Kidney epithelial cell (primary cell): ENCODE data around the gene GORAB. TPM values are rescaled to one million over a fixed set of nuclear protein-coding genes. Genes with fewer than 3 reads are reported as not detected.

Experiments
- DNase-seq: peaks from one replicate; pipeline ENCODE4 v3.0.0-alpha.2; 2010; ENCODE audit warnings: low read depth
- H3K27me3 ChIP-seq: 2 replicates; pipeline ENCODE4 v1.6.0; 2011; ENCODE audit warnings: low read length; ENCODE audit not compliant: control insufficient read depth, insufficient read depth
- H3K36me3 ChIP-seq: 2 replicates; pipeline ENCODE4 v1.5.1; 2011; ENCODE audit warnings: low read length; ENCODE audit not compliant: control insufficient read depth, insufficient read depth
- H3K4me3 ChIP-seq: 2 replicates; pipeline ENCODE4 v1.5.1; 2011; ENCODE audit warnings: low read depth, mild to moderate bottlenecking, control low read depth, low read length
- total RNA-seq: library from RNA; depleted of rRNA; stranded (reverse); fragments of >200 nt; gene quantifications from 2 replicates; pipeline ENCODE4 v1.2.3, GENCODE V29; 2015
- TF ChIP-seq, protein P1 (sequence below): IDR thresholded peaks from 2 replicates; pipeline ENCODE4 v1.5.1; 2011; ENCODE audit warnings: mild to moderate bottlenecking, moderate library complexity, low read length, control low read depth, inconsistent platforms; ENCODE audit not compliant: insufficient read depth, poor library complexity, severe bottlenecking

The GORAB gene
- total RNA-seq, 1 donor from 2014 or later, result 10.5 TPM

DNA sequence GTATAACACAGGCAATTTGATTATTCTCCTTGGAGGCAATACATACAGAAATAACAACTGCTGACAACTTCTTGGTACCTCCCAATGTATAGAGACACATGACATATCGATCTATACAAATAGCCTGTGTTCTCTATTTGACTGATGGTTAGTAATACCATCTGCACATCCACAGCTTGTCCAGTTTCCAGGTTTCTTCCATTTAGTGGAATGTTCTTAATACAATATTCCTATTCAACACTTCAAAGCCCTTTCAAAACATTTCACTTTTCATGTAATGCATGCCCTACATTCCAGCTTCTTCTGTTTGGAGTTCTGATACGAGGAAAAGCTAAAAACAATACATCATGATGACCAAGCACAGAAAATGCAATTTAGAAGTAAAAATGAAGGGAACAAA is 37.0 kb upstream of the GORAB start:
- no peak overlapping the region for H3K4me3 ChIP-seq
- TF ChIP-seq, protein P1, sequence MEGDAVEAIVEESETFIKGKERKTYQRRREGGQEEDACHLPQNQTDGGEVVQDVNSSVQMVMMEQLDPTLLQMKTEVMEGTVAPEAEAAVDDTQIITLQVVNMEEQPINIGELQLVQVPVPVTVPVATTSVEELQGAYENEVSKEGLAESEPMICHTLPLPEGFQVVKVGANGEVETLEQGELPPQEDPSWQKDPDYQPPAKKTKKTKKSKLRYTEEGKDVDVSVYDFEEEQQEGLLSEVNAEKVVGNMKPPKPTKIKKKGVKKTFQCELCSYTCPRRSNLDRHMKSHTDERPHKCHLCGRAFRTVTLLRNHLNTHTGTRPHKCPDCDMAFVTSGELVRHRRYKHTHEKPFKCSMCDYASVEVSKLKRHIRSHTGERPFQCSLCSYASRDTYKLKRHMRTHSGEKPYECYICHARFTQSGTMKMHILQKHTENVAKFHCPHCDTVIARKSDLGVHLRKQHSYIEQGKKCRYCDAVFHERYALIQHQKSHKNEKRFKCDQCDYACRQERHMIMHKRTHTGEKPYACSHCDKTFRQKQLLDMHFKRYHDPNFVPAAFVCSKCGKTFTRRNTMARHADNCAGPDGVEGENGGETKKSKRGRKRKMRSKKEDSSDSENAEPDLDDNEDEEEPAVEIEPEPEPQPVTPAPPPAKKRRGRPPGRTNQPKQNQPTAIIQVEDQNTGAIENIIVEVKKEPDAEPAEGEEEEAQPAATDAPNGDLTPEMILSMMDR, result no peak
- no peaks in the 10 kb centered on the region for H3K36me3 ChIP-seq
- H3K27me3 ChIP-seq, result no peaks in the 10 kb centered on the region
- DNase-seq, result no peak

DNA sequence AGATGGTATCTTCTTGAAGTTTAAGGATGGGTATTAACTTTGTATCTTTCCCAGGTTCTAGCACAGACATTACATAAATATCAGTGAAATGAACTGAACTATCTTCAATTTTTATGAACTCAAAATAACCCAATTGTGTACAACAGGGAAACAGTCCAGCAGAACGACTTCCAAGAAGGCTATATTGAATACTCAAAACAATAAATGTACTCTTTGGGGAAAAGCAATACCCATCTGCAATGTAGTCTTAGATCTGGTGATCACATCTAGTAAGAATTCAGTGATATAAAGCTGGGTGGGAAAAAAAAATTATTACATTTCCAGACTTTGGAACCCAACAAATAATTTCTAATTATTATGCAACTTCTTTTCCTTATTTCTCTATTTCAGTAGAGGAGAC is 33.1 kb upstream of the GORAB start:
- no peaks in the 10 kb centered on the region for H3K27me3 ChIP-seq
- H3K4me3 ChIP-seq, result no peak overlapping the region
- DNase-seq, result no peak
- TF ChIP-seq, protein P1, result no peak
- no peaks in the 10 kb centered on the region for H3K36me3 ChIP-seq

GRCh38 chr1:170503665-170504064 is 28.3 kb upstream of the GORAB start:
- no peak for DNase-seq
- Histone ChIP-seq H3K36me3 (no peaks in the 10 kb centered on the region), H3K27me3 (no peaks in the 10 kb centered on the region), H3K4me3 (no peak overlapping the region)
- TF ChIP-seq, protein P1, result no peak

DNA sequence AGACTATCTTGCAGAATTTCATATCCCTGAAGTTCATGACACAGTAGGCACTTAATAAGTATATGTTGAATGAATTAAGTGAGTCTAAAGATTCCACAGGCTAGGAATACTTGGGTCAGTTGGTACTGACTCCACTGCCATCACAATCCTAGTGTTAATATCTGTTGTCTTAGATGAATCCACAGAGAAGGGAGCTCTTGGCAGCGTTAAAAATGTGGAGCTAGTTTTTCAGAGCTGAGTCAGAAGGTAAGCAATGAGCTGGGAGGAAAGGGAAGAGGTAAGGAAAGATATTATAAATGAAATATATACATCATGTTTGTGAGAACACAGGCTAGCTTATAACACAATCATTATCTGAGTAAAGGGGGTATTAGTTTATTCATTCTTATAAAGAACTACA is 21.8 kb upstream of the GORAB start:
- H3K4me3 ChIP-seq, result no peak overlapping the region
- H3K27me3 ChIP-seq, result no peaks in the 10 kb centered on the region
- H3K36me3 ChIP-seq, result no peaks in the 10 kb centered on the region
- TF ChIP-seq, protein P1, result no peak
- no peak for DNase-seq

- no peaks in the 10 kb centered on the region for H3K36me3 ChIP-seq
- TF ChIP-seq, protein P1, result no peak
- no peak for DNase-seq
- H3K4me3 ChIP-seq, result no peak overlapping the region
- no peaks in the 10 kb centered on the region for H3K27me3 ChIP-seq
These were observed 20.9 kb upstream of the GORAB start for GRCh38 chr1:170511038-170511437.

DNA sequence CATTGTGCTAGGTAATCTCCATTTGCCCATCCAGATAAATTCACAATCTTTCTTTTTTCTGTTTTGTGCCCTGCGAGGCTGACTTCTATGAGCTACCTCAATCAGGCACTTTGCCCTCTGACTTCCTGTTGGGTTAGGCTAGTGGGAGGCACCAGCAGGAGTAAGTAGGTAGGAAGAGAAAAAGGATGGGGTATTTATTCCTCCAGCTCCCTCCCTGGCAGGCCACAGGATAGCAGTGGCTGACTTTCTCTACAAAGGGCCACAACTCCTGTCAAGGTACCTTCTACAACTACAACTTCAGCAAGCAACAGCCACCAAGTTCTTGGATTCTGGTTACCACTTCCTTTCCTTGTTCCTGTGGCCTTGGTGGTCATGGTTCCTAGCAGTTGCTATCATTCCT is 18.8 kb upstream of the GORAB start:
- Histone ChIP-seq H3K4me3 (no peak overlapping the region), H3K36me3 (no peaks in the 10 kb centered on the region), H3K27me3 (no peaks in the 10 kb centered on the region)
- DNase-seq, result no peak
- TF ChIP-seq, protein P1, result no peak
